Measurements from ENCODE around the gene PATE4.
A peak's percentile ranks its signal among the peaks of the same experiment; 100 is the strongest.

Gene PATE4

GRCh38 chr11:125887373-125888324, 54.5 kb downstream of the PATE4 start, which contains the start of gene HYLS1:
HYLS1 (plus strand) TSS chr11:125887668; CDS start chr11:125899369, 11,701 bp downstream.
- peak; percentile 93 for DNase-seq
